ENCODE measurements around the gene TMEM132D.
"Not testable (repeated sequence)": the region's sequence is repeated elsewhere in the genome, so short reads cannot be mapped to it uniquely, and the experiment has no call there.

TMEM132D gene

DNA sequence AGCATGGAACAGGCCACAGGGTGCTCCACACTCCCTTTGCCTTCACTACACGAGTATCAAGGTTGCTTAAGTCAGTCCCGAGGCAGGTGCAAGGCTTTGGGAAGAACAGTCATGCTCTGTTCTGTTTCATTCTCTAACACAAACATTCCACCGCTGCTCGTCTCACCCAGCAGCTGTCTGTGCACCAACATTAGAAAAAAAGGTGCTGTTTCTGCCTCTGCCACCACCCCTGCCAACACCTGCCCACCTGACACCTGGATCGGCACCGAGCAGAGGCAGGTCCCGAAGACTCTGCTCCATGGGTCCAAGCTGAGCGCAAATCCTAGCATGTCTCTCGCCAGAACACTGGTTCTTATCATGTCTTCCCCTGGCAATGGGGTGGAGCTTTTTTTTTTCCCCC, 347.7 kb downstream of the TMEM132D start:
- Histone ChIP-seq H3K9me3 (ENCODE audit: control insufficient read depth in 2 of 2, low read length in 2 of 2) (peaks cover 0 to 5% of the 10 kb centered on the region in 2 donors), H3K4me1 (ENCODE audit: control insufficient read depth in 2 of 2, insufficient read depth in 2 of 2, low read length in 2 of 2) (no peaks in the 10 kb centered on the region)

DNA sequence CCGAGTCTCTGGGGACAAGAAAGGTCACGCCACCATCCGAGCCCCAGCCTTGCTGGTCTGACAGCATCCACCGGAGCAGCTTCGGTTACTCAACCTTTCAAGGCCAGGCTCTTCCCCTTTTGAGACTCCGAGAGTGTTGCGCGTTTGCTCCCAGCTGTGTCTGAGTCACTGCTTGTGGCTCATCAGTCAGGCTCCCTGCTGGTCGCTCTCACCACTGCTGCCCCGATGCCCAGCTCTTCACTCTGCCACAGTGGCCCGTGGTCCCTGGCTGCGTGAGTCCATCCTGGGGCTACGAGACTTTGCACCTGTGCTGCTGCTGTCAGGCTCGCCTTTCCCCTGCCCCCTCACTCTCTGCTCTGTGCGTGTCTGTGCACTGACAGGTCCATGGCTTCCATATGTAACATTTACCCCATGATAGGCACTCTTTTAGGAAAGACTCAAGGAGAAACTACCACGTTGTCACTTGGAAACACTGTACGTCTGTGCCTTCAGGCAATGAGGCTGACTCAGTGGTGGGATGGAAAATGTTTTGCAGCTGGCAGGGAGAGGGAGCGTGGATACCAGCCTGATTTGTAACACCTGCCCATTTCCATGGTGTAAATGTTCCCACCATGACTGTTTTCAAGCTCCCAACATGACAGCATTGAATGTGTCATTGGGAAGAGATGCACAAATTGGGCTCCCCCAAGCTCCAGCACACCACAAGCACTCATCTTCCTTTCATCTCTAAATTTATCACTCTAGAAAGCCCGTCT, 350.7 kb downstream of the TMEM132D start:
- peaks cover 0 to 6% of the 10 kb centered on the region in 2 donors for H3K9me3 ChIP-seq (ENCODE audit: control insufficient read depth in 2 of 2, low read length in 2 of 2)
- H3K4me1 ChIP-seq (ENCODE audit: control insufficient read depth in 2 of 2, insufficient read depth in 2 of 2, low read length in 2 of 2) = peaks cover 0 to 6% of the 10 kb centered on the region in 2 donors
- H3K27ac ChIP-seq (ENCODE audit: low read depth in 2 of 2, low read length in 2 of 2) = no peak overlapping the region
- no peaks in the 10 kb centered on the region for H3K27me3 ChIP-seq (ENCODE audit: control insufficient read depth in 2 of 2, insufficient read depth in 2 of 2, low read length in 2 of 2)
- H3K4me3 ChIP-seq (ENCODE audit: low read length in 2 of 2) = no peak overlapping the region
- H3K9ac ChIP-seq (ENCODE audit: low read depth in 1 of 2, low read length in 2 of 2) = no peak overlapping the region
- no peaks in the 10 kb centered on the region for H3K36me3 ChIP-seq (ENCODE audit: control insufficient read depth in 2 of 2, insufficient read depth in 2 of 2, low read length in 2 of 2)

More for the DNA sequence above, 347.7 kb downstream of the TMEM132D start:
- H3K9ac ChIP-seq (ENCODE audit: low read depth in 1 of 2, low read length in 2 of 2) = no peak overlapping the region
- no peak overlapping the region for H3K27ac ChIP-seq (ENCODE audit: low read depth in 2 of 2, low read length in 2 of 2)
- no peaks in the 10 kb centered on the region for H3K27me3 ChIP-seq (ENCODE audit: control insufficient read depth in 2 of 2, insufficient read depth in 2 of 2, low read length in 2 of 2)
- no peak overlapping the region for H3K4me3 ChIP-seq (ENCODE audit: low read length in 2 of 2)
- H3K36me3 ChIP-seq (ENCODE audit: control insufficient read depth in 2 of 2, insufficient read depth in 2 of 2, low read length in 2 of 2) = no peaks in the 10 kb centered on the region

DNA sequence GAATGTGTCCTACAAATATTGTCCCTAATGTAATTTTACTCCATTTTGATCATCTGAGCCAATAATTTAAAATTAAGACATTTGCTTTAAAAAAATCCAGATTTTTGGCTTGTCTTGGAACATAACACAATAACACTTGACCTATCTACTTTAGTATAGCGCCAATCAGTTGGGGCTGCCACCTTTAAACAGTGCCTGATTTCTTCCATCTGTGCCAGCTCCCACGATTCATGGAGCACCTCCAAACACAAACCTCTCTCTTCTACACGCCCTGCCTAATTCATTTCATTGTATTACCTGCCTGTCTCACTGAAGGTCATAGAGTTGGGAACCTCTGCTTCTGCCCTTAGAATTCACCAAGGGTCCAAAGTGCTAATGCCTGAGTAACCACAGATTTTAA, 352.4 kb downstream of the TMEM132D start:
- H3K9ac ChIP-seq (ENCODE audit: low read depth in 1 of 2, low read length in 2 of 2) = no peak overlapping the region
- no peak overlapping the region for H3K27ac ChIP-seq (ENCODE audit: low read depth in 2 of 2, low read length in 2 of 2)
- H3K9me3 ChIP-seq (ENCODE audit: control insufficient read depth in 2 of 2, low read length in 2 of 2) = peaks cover 0 to 6% of the 10 kb centered on the region in 2 donors
- peaks cover 0 to 6% of the 10 kb centered on the region in 2 donors for H3K4me1 ChIP-seq (ENCODE audit: control insufficient read depth in 2 of 2, insufficient read depth in 2 of 2, low read length in 2 of 2)
- no peaks in the 10 kb centered on the region for H3K36me3 ChIP-seq (ENCODE audit: control insufficient read depth in 2 of 2, insufficient read depth in 2 of 2, low read length in 2 of 2)
- H3K4me3 ChIP-seq (ENCODE audit: low read length in 2 of 2) = no peak overlapping the region
- H3K27me3 ChIP-seq (ENCODE audit: control insufficient read depth in 2 of 2, insufficient read depth in 2 of 2, low read length in 2 of 2) = no peaks in the 10 kb centered on the region

- H3K27ac ChIP-seq (ENCODE audit: low read depth in 2 of 2, low read length in 2 of 2) = peak overlapping the region in 1 of 2 donors; percentile 31
- H3K36me3 ChIP-seq (ENCODE audit: control insufficient read depth in 2 of 2, insufficient read depth in 2 of 2, low read length in 2 of 2) = no peaks in the 10 kb centered on the region
- H3K4me1 ChIP-seq (ENCODE audit: control insufficient read depth in 2 of 2, insufficient read depth in 2 of 2, low read length in 2 of 2) = peaks cover 0 to 6% of the 10 kb centered on the region in 2 donors
- H3K4me3 ChIP-seq (ENCODE audit: low read length in 2 of 2) = no peak overlapping the region
- H3K9me3 ChIP-seq (ENCODE audit: control insufficient read depth in 2 of 2, low read length in 2 of 2) = peaks cover 0 to 6% of the 10 kb centered on the region in 2 donors
- no peaks in the 10 kb centered on the region for H3K27me3 ChIP-seq (ENCODE audit: control insufficient read depth in 2 of 2, insufficient read depth in 2 of 2, low read length in 2 of 2)
- no peak overlapping the region for H3K9ac ChIP-seq (ENCODE audit: low read depth in 1 of 2, low read length in 2 of 2)
These were observed 353.5 kb downstream of the TMEM132D start for GRCh38 chr12:129550353-129550752.

GRCh38 chr12:129549656-129550055, 354.2 kb downstream of the TMEM132D start:
- H3K9ac ChIP-seq (ENCODE audit: low read depth in 1 of 2, low read length in 2 of 2) = no peak overlapping the region
- no peaks in the 10 kb centered on the region for H3K36me3 ChIP-seq (ENCODE audit: control insufficient read depth in 2 of 2, insufficient read depth in 2 of 2, low read length in 2 of 2)
- peaks cover 0 to 6% of the 10 kb centered on the region in 2 donors for H3K4me1 ChIP-seq (ENCODE audit: control insufficient read depth in 2 of 2, insufficient read depth in 2 of 2, low read length in 2 of 2)
- H3K27ac ChIP-seq (ENCODE audit: low read depth in 2 of 2, low read length in 2 of 2) = no peak overlapping the region
- H3K4me3 ChIP-seq (ENCODE audit: low read length in 2 of 2) = no peak overlapping the region
- H3K27me3 ChIP-seq (ENCODE audit: control insufficient read depth in 2 of 2, insufficient read depth in 2 of 2, low read length in 2 of 2) = no peaks in the 10 kb centered on the region
- H3K9me3 ChIP-seq (ENCODE audit: control insufficient read depth in 2 of 2, low read length in 2 of 2) = peaks cover 0 to 6% of the 10 kb centered on the region in 2 donors

DNA sequence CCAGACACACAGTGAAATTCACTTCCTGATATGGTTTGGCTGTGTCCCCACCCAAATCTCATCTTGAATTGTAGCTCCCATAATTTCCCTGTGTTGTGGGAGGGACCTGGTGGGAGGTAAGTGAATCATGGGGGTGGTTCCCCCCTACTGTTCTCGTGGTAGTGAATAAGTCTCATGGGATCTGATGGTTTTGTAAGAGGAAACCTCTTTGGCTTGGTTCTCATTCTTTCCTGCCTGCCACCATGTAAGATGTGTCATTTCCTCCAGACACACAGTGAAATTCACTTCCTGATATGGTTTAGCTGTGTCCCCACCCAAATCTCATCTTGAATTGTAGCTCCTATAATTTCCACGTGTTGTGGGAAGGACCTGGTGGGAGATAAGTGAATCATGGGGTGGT, 354.8 kb downstream of the TMEM132D start:
- H3K9ac ChIP-seq (ENCODE audit: low read depth in 1 of 2, low read length in 2 of 2); H3K27me3 ChIP-seq (ENCODE audit: control insufficient read depth in 2 of 2, insufficient read depth in 2 of 2, low read length in 2 of 2); H3K4me3 ChIP-seq (ENCODE audit: low read length in 2 of 2); H3K9me3 ChIP-seq (ENCODE audit: control insufficient read depth in 2 of 2, low read length in 2 of 2); H3K4me1 ChIP-seq (ENCODE audit: control insufficient read depth in 2 of 2, insufficient read depth in 2 of 2, low read length in 2 of 2); H3K27ac ChIP-seq (ENCODE audit: low read depth in 2 of 2, low read length in 2 of 2); H3K36me3 ChIP-seq (ENCODE audit: control insufficient read depth in 2 of 2, insufficient read depth in 2 of 2, low read length in 2 of 2): not testable (repeated sequence)

DNA sequence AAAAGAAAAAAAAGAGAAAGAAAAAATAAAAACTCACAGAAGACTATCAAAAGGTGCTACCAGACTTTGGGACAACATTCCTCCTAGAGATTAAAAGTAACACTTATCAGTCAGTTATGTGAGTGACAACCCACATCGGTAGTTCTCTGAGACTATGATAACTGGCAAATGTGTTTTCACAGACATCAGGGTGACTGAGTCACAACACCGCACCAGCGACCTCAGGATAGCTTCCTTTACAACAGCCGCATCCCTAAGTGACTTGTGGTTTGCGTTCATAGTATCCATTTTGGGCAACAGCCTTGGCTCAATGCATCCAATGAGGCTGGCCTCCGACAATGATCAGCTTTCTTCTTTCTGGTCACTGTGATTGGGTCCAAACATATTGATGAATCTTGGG, 359.1 kb downstream of the TMEM132D start:
- H3K27ac ChIP-seq (ENCODE audit: low read depth in 2 of 2, low read length in 2 of 2) = no peak overlapping the region
- no peaks in the 10 kb centered on the region for H3K36me3 ChIP-seq (ENCODE audit: control insufficient read depth in 2 of 2, insufficient read depth in 2 of 2, low read length in 2 of 2)
- H3K27me3 ChIP-seq (ENCODE audit: control insufficient read depth in 2 of 2, insufficient read depth in 2 of 2, low read length in 2 of 2) = no peaks in the 10 kb centered on the region
- no peak overlapping the region for H3K9ac ChIP-seq (ENCODE audit: low read depth in 1 of 2, low read length in 2 of 2)
- peaks cover 0 to 2% of the 10 kb centered on the region in 2 donors for H3K9me3 ChIP-seq (ENCODE audit: control insufficient read depth in 2 of 2, low read length in 2 of 2)
- H3K4me1 ChIP-seq (ENCODE audit: control insufficient read depth in 2 of 2, insufficient read depth in 2 of 2, low read length in 2 of 2) = peaks cover 0 to 2% of the 10 kb centered on the region in 2 donors
- H3K4me3 ChIP-seq (ENCODE audit: low read length in 2 of 2) = no peak overlapping the region

DNA sequence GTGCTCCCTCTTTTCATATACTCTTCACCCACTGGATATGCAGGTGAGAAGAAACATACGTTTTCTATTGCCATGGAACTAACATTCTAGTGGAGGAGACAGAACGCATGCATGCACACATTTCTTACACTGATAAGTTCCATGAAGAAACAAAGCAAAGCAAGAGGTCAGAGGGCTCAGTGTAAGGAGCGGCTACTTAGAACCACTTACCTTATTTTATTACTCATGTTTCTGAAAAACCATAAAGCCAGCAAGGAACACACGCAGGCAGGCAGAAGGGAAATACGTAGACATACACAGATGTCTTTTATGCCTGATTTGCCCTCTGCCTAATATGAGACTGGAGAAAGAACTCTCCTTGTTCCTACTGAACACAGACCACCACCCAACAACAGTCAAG, 362.9 kb downstream of the TMEM132D start:
- H3K4me3 ChIP-seq (ENCODE audit: low read length in 2 of 2) = no peak overlapping the region
- no peak overlapping the region for H3K27ac ChIP-seq (ENCODE audit: low read depth in 2 of 2, low read length in 2 of 2)
- no peaks in the 10 kb centered on the region for H3K27me3 ChIP-seq (ENCODE audit: control insufficient read depth in 2 of 2, insufficient read depth in 2 of 2, low read length in 2 of 2)
- H3K9me3 ChIP-seq (ENCODE audit: control insufficient read depth in 2 of 2, low read length in 2 of 2) = peaks cover 0 to 2% of the 10 kb centered on the region in 2 donors
- H3K9ac ChIP-seq (ENCODE audit: low read depth in 1 of 2, low read length in 2 of 2) = no peak overlapping the region
- peaks cover 0 to 2% of the 10 kb centered on the region in 2 donors for H3K4me1 ChIP-seq (ENCODE audit: control insufficient read depth in 2 of 2, insufficient read depth in 2 of 2, low read length in 2 of 2)
- H3K36me3 ChIP-seq (ENCODE audit: control insufficient read depth in 2 of 2, insufficient read depth in 2 of 2, low read length in 2 of 2) = no peaks in the 10 kb centered on the region

DNA sequence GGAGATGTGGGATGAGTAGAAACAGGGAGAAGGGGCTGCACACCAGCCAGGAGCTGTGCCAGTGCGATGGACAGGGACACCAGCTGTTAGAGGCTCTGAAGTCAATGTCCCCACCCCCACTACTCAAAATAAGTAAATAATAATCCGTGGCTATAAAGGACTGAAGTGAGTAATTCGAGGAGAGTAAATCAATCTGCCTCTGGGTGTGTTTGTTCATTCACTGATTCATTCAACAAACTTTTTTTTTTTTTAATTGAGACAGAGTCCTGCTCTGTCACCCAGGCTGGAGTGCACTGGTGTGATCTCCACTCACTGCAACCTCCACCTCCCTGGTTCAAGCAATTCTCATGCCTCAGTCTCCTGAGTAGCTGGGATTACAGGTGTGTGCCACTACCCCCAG, 363.6 kb downstream of the TMEM132D start:
- no peak overlapping the region for H3K27ac ChIP-seq (ENCODE audit: low read depth in 2 of 2, low read length in 2 of 2)
- H3K4me3 ChIP-seq (ENCODE audit: low read length in 2 of 2) = no peak overlapping the region
- H3K9me3 ChIP-seq (ENCODE audit: control insufficient read depth in 2 of 2, low read length in 2 of 2) = peaks cover 0 to 2% of the 10 kb centered on the region in 2 donors
- no peaks in the 10 kb centered on the region for H3K36me3 ChIP-seq (ENCODE audit: control insufficient read depth in 2 of 2, insufficient read depth in 2 of 2, low read length in 2 of 2)
- no peaks in the 10 kb centered on the region for H3K27me3 ChIP-seq (ENCODE audit: control insufficient read depth in 2 of 2, insufficient read depth in 2 of 2, low read length in 2 of 2)
- H3K9ac ChIP-seq (ENCODE audit: low read depth in 1 of 2, low read length in 2 of 2) = no peak overlapping the region
- peaks cover 0 to 2% of the 10 kb centered on the region in 2 donors for H3K4me1 ChIP-seq (ENCODE audit: control insufficient read depth in 2 of 2, insufficient read depth in 2 of 2, low read length in 2 of 2)

DNA sequence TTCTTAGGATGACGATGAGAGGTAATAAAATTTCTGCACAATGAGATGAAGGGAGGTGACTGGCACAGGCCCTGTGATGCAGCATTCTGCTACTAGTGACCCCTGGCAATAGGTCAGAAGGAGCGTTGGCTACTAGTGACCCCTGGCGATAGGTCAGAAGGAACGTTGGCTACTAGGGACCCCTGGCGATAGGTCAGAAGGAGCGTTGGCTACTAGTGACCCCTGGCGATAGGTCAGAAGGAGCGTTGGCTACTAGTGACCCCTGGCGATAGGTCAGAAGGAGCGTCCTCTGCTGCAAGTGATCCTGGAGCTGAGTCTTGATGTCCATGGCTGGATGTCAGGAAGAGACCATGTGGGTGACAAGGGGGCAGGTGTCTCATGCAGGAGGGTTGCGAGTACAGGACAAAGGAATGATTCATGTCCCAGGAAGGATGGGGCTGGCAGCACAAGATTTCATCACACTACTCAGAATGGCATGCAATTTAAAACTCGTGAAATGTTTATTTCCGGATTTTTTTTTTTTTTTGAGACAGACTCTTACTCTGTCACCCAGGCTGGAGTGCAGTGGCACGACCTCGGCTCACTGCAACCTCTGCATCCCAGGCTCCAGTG, 365.0 kb downstream of the TMEM132D start:
- H3K4me1 ChIP-seq (ENCODE audit: control insufficient read depth in 2 of 2, insufficient read depth in 2 of 2, low read length in 2 of 2); H3K9ac ChIP-seq (ENCODE audit: low read depth in 1 of 2, low read length in 2 of 2); H3K27me3 ChIP-seq (ENCODE audit: control insufficient read depth in 2 of 2, insufficient read depth in 2 of 2, low read length in 2 of 2); H3K4me3 ChIP-seq (ENCODE audit: low read length in 2 of 2); H3K9me3 ChIP-seq (ENCODE audit: control insufficient read depth in 2 of 2, low read length in 2 of 2); H3K36me3 ChIP-seq (ENCODE audit: control insufficient read depth in 2 of 2, insufficient read depth in 2 of 2, low read length in 2 of 2); H3K27ac ChIP-seq (ENCODE audit: low read depth in 2 of 2, low read length in 2 of 2): not testable (repeated sequence)
